SK-N-MC (cell line): Measurements from ENCODE around the gene GNG11.

Source experiments
- EZH2 ChIP-seq: fragments of 200-600 bp; sonication (generic); IDR thresholded peaks from one replicate; pipeline ENCODE4 v1.6.1; 2017; ENCODE audit warnings: antibody characterized with exemption
- POLR2AphosphoS5 ChIP-seq: IDR thresholded peaks from 2 replicates; pipeline ENCODE4 v1.6.1; 2012; ENCODE audit warnings: mild to moderate bottlenecking, low read depth, low read length, borderline replicate concordance

- TF ChIP-seq POLR2AphosphoS5 (no peak), EZH2 (no peak)
Measured at GRCh38 chr7:93910076-93910994, 11.2 kb upstream of the GNG11 start.
